H1 (cell line): ENCODE measurements around the gene COQ8B. TPM values are rescaled to one million over a fixed set of nuclear protein-coding genes. Genes with fewer than 3 reads are reported as not detected.

ENCODE experiments used
- SUZ12 ChIP-seq: fragments of 200-600 bp; sonication (generic); IDR thresholded peaks from 2 replicates; pipeline ENCODE4 v1.6.1; 2012; ENCODE audit warnings: mild to moderate bottlenecking, inconsistent platforms, low read length, moderate library complexity, mixed read lengths
- polyA plus RNA-seq, 7 experiments: library from polyadenylated mRNA; depleted of rRNA in 3 of 7; stranded (reverse) in 5 of 7; unstranded in 2 of 7; fragments of >200 nt in 5 of 7; fragments of 200-250 nt in 2 of 7; gene quantifications; 1 replicate in 5 of 7; 2 replicates in 1 of 7; 4 replicates in 1 of 7; pipeline versions ENCODE4 v1.2.1 to v1.2.3, GENCODE V29; 2011 to 2013; ENCODE audit warnings: missing spikeins in 2 of 7, mixed read lengths in 2 of 7
- total RNA-seq: library from RNA; stranded (reverse); fragmentation: NEBNext Ultra II Directional; extraction: Animal tissue kit (Norgen Biotek cat#: 25700); gene quantifications from 2 replicates; pipeline ENCODE4 v1.2.1, GENCODE V29; 2021

The COQ8B gene
- total and polyA plus RNA-seq, 2 of the 8 experiments (the other 6 are each of a cell fraction or from before 2014, with no cell fraction given) = 41.7 to 46.1 TPM

DNA sequence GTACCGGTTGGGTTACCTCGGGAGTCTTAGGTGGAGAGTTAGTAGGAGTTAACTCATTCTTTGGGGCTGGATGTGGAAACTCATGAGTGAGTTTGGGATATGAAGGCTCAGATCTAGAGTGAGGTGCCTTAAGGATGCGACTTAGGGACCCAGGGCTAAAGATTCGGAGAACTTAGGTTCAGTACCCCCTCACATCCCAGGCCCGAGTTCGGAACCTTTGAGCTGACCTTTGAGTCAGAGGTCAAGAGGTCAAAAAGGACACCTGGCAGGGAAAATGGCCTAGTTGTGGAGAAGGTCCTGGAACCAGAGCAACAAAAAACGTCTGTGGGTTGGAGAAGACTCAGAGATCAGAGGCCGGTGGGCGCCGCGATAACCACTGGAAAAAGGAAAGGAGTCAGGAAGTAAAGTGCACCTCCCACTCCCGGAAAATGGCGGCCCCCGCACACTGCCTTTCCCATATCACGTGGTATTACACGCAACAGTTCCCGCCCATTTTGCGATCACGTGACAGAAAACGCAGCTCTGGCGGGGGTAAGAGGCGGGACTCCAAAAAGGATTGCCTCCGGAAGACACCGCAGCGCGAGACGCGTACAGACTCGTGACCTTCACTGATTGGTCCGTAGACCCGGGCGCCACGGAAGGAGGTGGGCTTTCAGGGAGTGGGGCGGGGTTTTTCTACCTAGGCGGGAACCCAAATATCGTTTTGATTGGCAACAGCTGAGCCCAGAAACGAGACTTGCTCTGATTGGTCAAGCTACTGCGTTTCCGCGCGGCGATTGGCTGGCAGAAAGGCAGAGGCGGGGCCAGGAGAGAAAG, 33.6 kb upstream of the COQ8B start, which contains the start of gene ACTMAP (continued):
- TF ChIP-seq SUZ12 = no peak
